Activated B cell treated with CpG ODN at 0.5 μM for 24 hours (primary cell): ENCODE results near the gene PLEK. TPM values are rescaled to one million over a fixed set of nuclear protein-coding genes. Genes with fewer than 3 reads are reported as not detected.

Source experiments
- ATAC-seq: fragments of 200-7000 bp; cut with Tn5 transposase; one replicate; pipeline ENCODE4 v1.10.0; 2021; ENCODE audit warnings: low read depth, mild to moderate bottlenecking, moderate library complexity
- CTCF ChIA-PET: fragments of 350-600 bp; sonication (Branson Sonifier 250); formaldehyde crosslinking; loops from one replicate; lab custom pipeline; 2021; ENCODE audit warnings: antibody characterized with exemption; lab: Charles Lee
- POLR2A ChIA-PET: fragments of 350-600 bp; sonication (Branson Sonifier 250); formaldehyde crosslinking; loops from one replicate; lab custom pipeline; 2021; ENCODE audit warnings: antibody characterized with exemption; lab: Charles Lee
- DNase-seq: peaks from one replicate; pipeline ENCODE4 v3.0.0; 2022
- H3K27ac Mint-ChIP-seq: one replicate; pipeline ENCODE4 v1.8.0; 2020; ENCODE audit warnings: mixed read lengths
- H3K27me3 Mint-ChIP-seq: one replicate; pipeline ENCODE4 v1.8.0; 2021; ENCODE audit warnings: mixed read lengths
- H3K36me3 Mint-ChIP-seq: one replicate; pipeline ENCODE4 v1.8.0; 2021; ENCODE audit warnings: low read depth, mixed read lengths
- H3K4me1 Mint-ChIP-seq: one replicate; pipeline ENCODE4 v1.8.0; 2021; ENCODE audit warnings: mixed read lengths
- H3K4me3 Mint-ChIP-seq: one replicate; pipeline ENCODE4 v1.8.0; 2020; ENCODE audit warnings: mild to moderate bottlenecking, mixed read lengths
- H3K9me3 Mint-ChIP-seq: one replicate; pipeline ENCODE4 v1.8.0; 2020; ENCODE audit warnings: mixed read lengths
- CTCF ChIP-seq: fragments of 200-600 bp; IDR thresholded peaks from one replicate; pipeline ENCODE4 v1.8.0; 2022; ENCODE audit warnings: antibody characterized with exemption, mild to moderate bottlenecking
- intact Hi-C: fragments of 100-400 bp; cut with micrococcal nuclease; formaldehyde crosslinking; loops from one replicate; pipeline ENCODE4 v1.15.1; 2024
- total RNA-seq: library from RNA; stranded (reverse); gene quantifications from 2 replicates; pipeline ENCODE4 v1.2.3, GENCODE V29; 2022

The PLEK gene
- total RNA-seq, 1 donor from 2014 or later, result 140 TPM

DNA sequence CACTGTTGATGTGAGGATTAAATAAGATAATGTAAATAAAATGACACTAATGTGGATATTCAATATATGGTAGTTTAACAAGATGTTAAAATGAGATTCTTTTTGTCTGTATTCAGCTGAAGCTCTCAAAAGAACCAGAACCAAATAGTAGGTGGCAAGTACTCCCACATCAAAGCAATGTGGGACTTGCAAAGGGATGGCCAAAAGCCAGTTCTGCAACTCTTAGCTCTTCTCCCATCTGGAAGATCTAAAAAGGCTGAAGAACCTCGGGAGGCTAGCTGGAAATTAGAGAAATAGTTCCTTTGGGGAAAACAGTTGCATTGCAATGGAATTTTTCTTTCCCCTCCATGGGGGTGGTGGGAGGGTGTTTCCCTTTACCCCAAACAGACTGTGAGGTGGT lies 53.3 kb downstream of the PLEK start:
- intact Hi-C loops, result no loop called here
- POLR2A ChIA-PET, result interaction anchor here (2.7 kb wide), 1 partner anchor 14 kb away, joined by 11 read pairs; no protein-coding TSS in a partner anchor
- CTCF ChIA-PET, result interaction anchor here (1.4 to 4.0 kb wide), 2 partner anchors 15 to 23 kb away, joined by 4 to 17 read pairs; no protein-coding TSS in a partner anchor
- no peak for TF ChIP-seq CTCF
- Mint-ChIP-seq H3K9me3 (no peaks in the 10 kb centered on the region), H3K4me3 (peak overlapping the region; percentile 16), H3K27ac (peak overlapping the region; percentile 67), H3K36me3 (no peaks in the 10 kb centered on the region), H3K27me3 (no peaks in the 10 kb centered on the region), H3K4me1 (peaks cover 86% of the 10 kb centered on the region)
- ATAC-seq (no peak), DNase-seq (no peak)

DNA sequence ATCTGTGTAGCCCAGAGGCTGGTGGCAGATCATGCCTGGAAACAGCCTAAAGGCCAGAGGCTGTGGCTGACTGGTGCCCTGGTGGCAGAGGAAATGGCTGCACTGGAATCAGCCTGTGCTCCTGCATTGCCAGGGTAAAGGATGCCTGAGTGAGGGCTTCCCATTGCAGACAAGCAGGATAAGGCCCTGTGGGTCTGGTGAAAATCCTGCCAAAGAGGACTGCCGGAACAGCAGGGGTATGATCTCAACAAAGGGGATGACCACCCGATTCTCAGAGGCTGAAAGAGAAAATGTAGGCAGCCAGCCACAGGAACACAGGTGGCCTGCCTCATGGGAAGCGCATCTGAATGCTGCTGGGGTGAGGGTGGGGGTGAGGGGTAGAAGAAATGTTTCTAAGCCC lies 53.8 kb downstream of the PLEK start:
- peak overlapping the region; percentile 67 for H3K27ac Mint-ChIP-seq
- H3K4me1 Mint-ChIP-seq, result peaks cover 81% of the 10 kb centered on the region
- ChIA-PET CTCF (interaction anchor here (4.0 kb wide), 1 partner anchor 23 kb away, joined by 17 read pairs; no protein-coding TSS in a partner anchor), POLR2A (interaction anchor here (2.7 kb wide), 1 partner anchor 15 kb away, joined by 11 read pairs; no protein-coding TSS in a partner anchor)
- intact Hi-C loops, result no loop called here
- TF ChIP-seq CTCF, result no peak
- no peak overlapping the region for H3K4me3 Mint-ChIP-seq
- DNase-seq (no peak), ATAC-seq (no peak)
- H3K9me3 Mint-ChIP-seq, result no peaks in the 10 kb centered on the region
- H3K36me3 Mint-ChIP-seq, result no peaks in the 10 kb centered on the region
- no peaks in the 10 kb centered on the region for H3K27me3 Mint-ChIP-seq

DNA sequence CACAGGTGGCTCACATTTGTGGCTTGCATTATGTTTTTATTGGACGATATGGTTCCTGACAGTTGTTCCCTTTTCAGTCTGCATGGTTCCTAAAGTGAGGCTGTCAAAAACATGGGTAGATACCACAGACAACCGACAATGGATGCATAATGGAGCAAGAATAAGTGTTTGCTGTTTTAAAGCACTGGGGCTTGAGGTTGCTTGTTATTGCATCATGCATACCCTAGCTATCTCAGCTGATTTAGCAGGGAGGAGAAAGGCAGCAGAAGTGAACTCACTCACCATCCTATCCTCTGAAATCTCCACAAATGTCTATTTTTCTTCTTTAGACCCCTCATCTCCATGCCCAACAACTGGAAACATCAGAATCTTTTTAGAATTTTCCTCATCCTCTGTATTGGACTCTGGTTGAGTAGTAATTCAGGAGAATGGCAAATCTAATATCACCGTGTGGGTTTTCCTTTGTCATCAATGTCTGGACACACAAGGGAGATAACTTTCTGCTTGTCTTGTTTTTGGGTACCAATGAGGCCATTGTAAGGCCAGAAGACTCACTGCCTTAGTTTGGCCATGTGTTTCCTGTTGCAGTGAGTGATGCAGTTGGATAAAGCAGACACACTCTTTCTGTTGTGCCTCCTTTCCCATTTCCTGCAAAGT lies 55.3 kb downstream of the PLEK start:
- no peaks in the 10 kb centered on the region for H3K9me3 Mint-ChIP-seq
- intact Hi-C loops, result no loop called here
- TF ChIP-seq CTCF, result no peak
- H3K27me3 Mint-ChIP-seq, result no peaks in the 10 kb centered on the region
- POLR2A ChIA-PET, result no interaction called here
- peak overlapping the region; percentile 33 for H3K27ac Mint-ChIP-seq
- DNase-seq (no peak), ATAC-seq (no peak)
- CTCF ChIA-PET, result interaction anchor here (4.0 kb wide), 1 partner anchor 21 kb away, joined by 17 read pairs; no protein-coding TSS in a partner anchor
- H3K36me3 Mint-ChIP-seq, result no peaks in the 10 kb centered on the region
- no peak overlapping the region for H3K4me3 Mint-ChIP-seq
- H3K4me1 Mint-ChIP-seq, result peaks cover 66% of the 10 kb centered on the region

- Mint-ChIP-seq H3K4me1 (peaks cover 29% of the 10 kb centered on the region), H3K4me3 (no peak overlapping the region), H3K9me3 (no peaks in the 10 kb centered on the region), H3K36me3 (no peaks in the 10 kb centered on the region), H3K27me3 (no peaks in the 10 kb centered on the region), H3K27ac (no peak overlapping the region)
- intact Hi-C loops, result loop anchor here (1.0 kb wide), 6 partner anchors 8 to 59 kb away; partner anchors contain the start of gene PLEK
- DNase-seq (no peak), ATAC-seq (peak; percentile 78)
- CTCF ChIA-PET, result interaction anchor here (0.6 to 0.7 kb wide), 2 partner anchors 62 to 225 kb away, joined by 3 read pairs; no protein-coding TSS in a partner anchor
- POLR2A ChIA-PET, result interaction anchor here (0.6 to 1.5 kb wide), 7 partner anchors 13 to 58 kb away, joined by 3 to 10 read pairs (median 6); partner anchors contain the start of genes APLF and FBXO48
- TF ChIP-seq CTCF, result no peak
Measured at GRCh38 chr2:68423966-68424650, 59.0 kb downstream of the PLEK start.

DNA sequence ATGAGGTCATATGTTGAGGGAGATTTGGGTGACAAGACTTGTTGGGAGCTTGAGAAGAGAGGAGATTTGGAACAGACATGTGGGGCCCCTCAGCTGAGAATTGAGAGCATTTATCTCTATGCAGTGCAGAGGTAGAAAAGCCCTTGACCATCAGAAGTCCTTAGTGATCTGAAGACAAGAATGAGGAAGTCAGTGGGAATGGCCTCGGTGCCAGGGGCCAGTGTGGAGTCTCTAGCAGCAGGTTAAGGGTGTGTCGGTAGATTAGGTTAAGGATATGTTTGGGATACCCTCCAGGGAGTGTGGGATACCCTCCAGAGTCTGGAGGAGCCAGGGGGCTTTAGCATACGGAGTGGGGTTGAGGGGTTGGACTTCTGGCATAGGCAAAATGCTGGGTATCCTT lies 60.4 kb downstream of the PLEK start:
- H3K36me3 Mint-ChIP-seq, result no peaks in the 10 kb centered on the region
- DNase-seq, result no peak
- no peak overlapping the region for H3K4me3 Mint-ChIP-seq
- POLR2A ChIA-PET, result interaction anchor here (0.9 to 1.3 kb wide), 3 partner anchors 9 to 60 kb away, joined by 3 read pairs; partner anchors contain the start of gene PLEK
- intact Hi-C loops, result no loop called here
- peaks cover 22% of the 10 kb centered on the region for H3K4me1 Mint-ChIP-seq
- TF ChIP-seq CTCF, result no peak
- H3K9me3 Mint-ChIP-seq, result no peaks in the 10 kb centered on the region
- H3K27me3 Mint-ChIP-seq, result no peaks in the 10 kb centered on the region
- ATAC-seq, result no peak
- CTCF ChIA-PET, result interaction anchor here (1.1 kb wide), 1 partner anchor 16 kb away, joined by 3 read pairs; no protein-coding TSS in a partner anchor
- H3K27ac Mint-ChIP-seq, result no peak overlapping the region
